GM23248 (cell line): ENCODE results near the gene KIF1A.

Experiments used
- EZH2 ChIP-seq: fragments of 200-600 bp; sonication (generic); IDR thresholded peaks from 2 replicates; pipeline ENCODE4 v1.6.1; 2018; ENCODE audit warnings: antibody characterized with exemption, mild to moderate bottlenecking; ENCODE audit not compliant: insufficient read depth, poor library complexity, severe bottlenecking
- EZH2phosphoT487 ChIP-seq: fragments of 200-600 bp; sonication (generic); IDR thresholded peaks from 2 replicates; pipeline ENCODE4 v1.6.1; 2018; ENCODE audit warnings: antibody characterized with exemption, moderate library complexity, mild to moderate bottlenecking, low read depth; ENCODE audit not compliant: insufficient read depth

DNA sequence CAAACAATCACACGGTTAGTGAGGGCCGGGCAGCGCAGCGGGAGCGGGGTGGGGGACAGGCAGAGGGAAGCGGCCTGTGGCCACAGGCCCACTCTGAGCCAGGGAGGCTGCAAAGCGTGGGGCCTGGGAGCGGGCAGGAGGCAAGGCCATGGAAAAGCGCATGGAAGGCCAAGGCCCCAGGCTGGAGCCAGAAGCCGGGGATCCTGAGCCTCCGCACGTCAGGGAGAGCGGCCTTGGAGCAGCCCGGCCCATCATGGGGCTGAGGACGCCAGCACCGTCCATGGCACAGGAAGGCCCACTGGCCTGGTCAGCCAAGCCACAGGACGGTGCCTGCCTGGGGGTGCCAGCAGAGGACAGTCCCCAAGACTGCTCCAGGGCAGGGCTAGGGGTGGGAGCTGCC is 85.3 kb downstream of the KIF1A start:
- TF ChIP-seq EZH2: no peak
- no peak for TF ChIP-seq EZH2phosphoT487
